Activated CD8-positive, alpha-beta T cell treated with anti-CD3 and anti-CD28 coated beads, Interleukin-2, amount 10 ng/mL, durations not matched to agents 7 days and 5 days (primary cell): Measurements from ENCODE around the gene RAMAC. TPM values are rescaled to one million over a fixed set of nuclear protein-coding genes. Genes with fewer than 3 reads are reported as not detected.
A peak's percentile ranks its signal among the peaks of the same experiment; 100 is the strongest.
"Not testable (repeated sequence)": the region's sequence is repeated elsewhere in the genome, so short reads cannot be mapped to it uniquely, and the experiment has no call there.

Experiments
- ATAC-seq: fragments of 150-1000 bp; cut with Tn5 transposase; one replicate; pipeline ENCODE4 v1.10.0; 2021; ENCODE audit warnings: moderate library complexity
- CTCF ChIA-PET: fragments of 350-600 bp; sonication (Branson Sonifier 250); formaldehyde crosslinking; loops from one replicate; lab custom pipeline; 2021; ENCODE audit warnings: antibody characterized with exemption; lab: Charles Lee
- POLR2A ChIA-PET: fragments of 350-600 bp; sonication (Branson Sonifier 250); formaldehyde crosslinking; loops from one replicate; lab custom pipeline; 2021; ENCODE audit warnings: antibody characterized with exemption; lab: Charles Lee
- DNase-seq: peaks from one replicate; pipeline ENCODE4 v3.0.0-alpha.2; 2020
- H3K27ac Mint-ChIP-seq: one replicate; pipeline ENCODE4 v1.8.0; 2021; ENCODE audit warnings: mild to moderate bottlenecking, mixed read lengths
- H3K27me3 Mint-ChIP-seq: one replicate; pipeline ENCODE4 v1.8.0; 2021; ENCODE audit warnings: low read depth, mixed read lengths
- H3K36me3 Mint-ChIP-seq: one replicate; pipeline ENCODE4 v1.8.0; 2021; ENCODE audit warnings: low read depth, mixed read lengths
- H3K4me1 Mint-ChIP-seq: one replicate; pipeline ENCODE4 v1.8.0; 2021; ENCODE audit warnings: low read depth, mixed read lengths
- H3K4me3 Mint-ChIP-seq: one replicate; pipeline ENCODE4 v1.8.0; 2021; ENCODE audit warnings: mild to moderate bottlenecking, mixed read lengths
- H3K9me3 Mint-ChIP-seq: one replicate; pipeline ENCODE4 v1.8.0; 2022; ENCODE audit warnings: mixed read lengths; ENCODE audit not compliant: insufficient read depth
- total RNA-seq, 2 experiments: library from RNA; stranded (reverse); gene quantifications; one replicate each; pipeline ENCODE4 v1.2.3, GENCODE V29; 2021

The RAMAC gene
- total RNA-seq, 2 experiments from 2014 or later, result 25.8 to 27.0 TPM

DNA sequence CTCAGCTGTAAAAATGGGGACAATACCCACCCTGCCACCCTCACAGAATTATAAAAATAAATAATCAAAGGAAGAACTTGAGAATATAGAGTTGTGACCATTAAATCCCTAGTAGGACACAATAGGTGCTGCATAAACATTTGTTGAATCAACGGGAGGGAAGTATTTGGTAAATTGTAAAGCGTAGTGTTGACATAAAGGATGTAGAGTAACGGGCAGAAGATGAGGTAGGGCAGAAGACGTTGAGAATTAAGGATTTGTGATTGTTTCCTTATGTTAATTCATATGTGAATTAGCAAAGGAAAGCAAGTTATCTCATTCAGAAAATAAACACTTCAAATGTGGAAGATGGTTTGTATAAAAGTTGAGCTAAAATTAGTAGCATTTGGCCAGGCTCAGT lies 7.1 kb downstream of the RAMAC start:
- no peaks in the 10 kb centered on the region for H3K9me3 Mint-ChIP-seq
- peaks cover 10% of the 10 kb centered on the region for H3K4me1 Mint-ChIP-seq
- no peak overlapping the region for H3K27ac Mint-ChIP-seq
- H3K27me3 Mint-ChIP-seq, result no peaks in the 10 kb centered on the region
- CTCF ChIA-PET, result interaction anchor here (1.4 to 1.5 kb wide), 2 partner anchors 143 to 462 kb away, joined by 5 to 6 read pairs; no protein-coding TSS in a partner anchor
- ATAC-seq (no peak), DNase-seq (no peak)
- no peak overlapping the region for H3K4me3 Mint-ChIP-seq
- POLR2A ChIA-PET, result no interaction called here
- H3K36me3 Mint-ChIP-seq, result peaks cover 24% of the 10 kb centered on the region

DNA sequence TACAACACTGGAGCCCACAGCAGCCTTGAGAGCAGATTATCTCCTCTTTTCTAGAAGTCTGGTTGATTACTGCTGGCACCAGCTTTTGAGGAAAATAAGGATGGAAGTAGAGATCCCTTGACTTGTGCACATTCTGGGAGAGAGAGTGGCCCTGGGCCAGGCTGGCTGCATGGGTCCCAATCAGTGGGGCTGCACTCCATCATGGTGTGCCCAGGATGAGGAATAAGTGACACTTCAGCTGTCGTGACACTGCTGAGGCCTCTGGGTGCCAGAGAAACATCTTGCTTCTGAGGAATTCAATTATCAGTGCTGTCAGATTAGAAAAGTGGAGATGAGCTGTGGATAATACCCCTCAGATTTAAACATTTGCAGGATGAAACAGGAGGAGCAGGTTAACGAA lies 9.1 kb downstream of the RAMAC start:
- CTCF ChIA-PET, result interaction anchor here (1.1 kb wide), 1 partner anchor 455 kb away, joined by 3 read pairs; the partner anchor contains the start of gene RPS17
- POLR2A ChIA-PET, result interaction anchor here (1.2 to 1.6 kb wide), 2 partner anchors 9 to 184 kb away, joined by 3 to 5 read pairs; partner anchors contain the start of gene RAMAC
- no peak overlapping the region for H3K4me3 Mint-ChIP-seq

DNA sequence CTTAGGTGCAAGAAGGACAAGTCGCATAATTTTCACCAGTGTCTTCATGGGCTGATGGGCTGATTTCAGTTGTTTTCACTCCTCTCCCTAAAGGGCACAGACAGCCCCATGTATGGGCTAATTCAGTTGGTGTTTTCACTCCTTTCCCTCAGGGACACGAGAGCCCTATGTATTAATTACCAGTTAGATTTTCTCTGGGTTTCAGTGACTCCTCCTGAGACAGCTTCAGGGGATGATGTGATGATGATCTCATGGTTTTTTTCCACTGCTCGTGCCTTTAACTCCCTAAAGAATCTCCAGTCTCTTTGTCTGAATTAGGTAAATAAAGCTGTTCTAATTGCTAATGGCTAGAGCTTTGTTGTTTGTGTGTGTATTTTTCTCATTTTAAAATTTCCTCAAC lies 9.9 kb downstream of the RAMAC start:
- H3K27ac Mint-ChIP-seq, result no peak overlapping the region
- no peaks in the 10 kb centered on the region for H3K9me3 Mint-ChIP-seq
- no peaks in the 10 kb centered on the region for H3K27me3 Mint-ChIP-seq
- peaks cover 8% of the 10 kb centered on the region for H3K4me1 Mint-ChIP-seq
- POLR2A ChIA-PET, result interaction anchor here (1.6 kb wide), 1 partner anchor 10 kb away, joined by 5 read pairs; the partner anchor contains the start of gene RAMAC
- no peak for DNase-seq
- no peak overlapping the region for H3K4me3 Mint-ChIP-seq
- H3K36me3 Mint-ChIP-seq, result peaks cover 5% of the 10 kb centered on the region
- CTCF ChIA-PET, result interaction anchor here (0.7 to 1.1 kb wide), 2 partner anchors 456 to 1588 kb away, joined by 3 read pairs; partner anchors contain the start of gene RPS17
- ATAC-seq, result no peak

More for the DNA sequence above, 9.1 kb downstream of the RAMAC start:
- Mint-ChIP-seq H3K4me1 (peaks cover 4% of the 10 kb centered on the region), H3K27me3 (no peaks in the 10 kb centered on the region), H3K27ac (no peak overlapping the region), H3K9me3 (no peaks in the 10 kb centered on the region), H3K36me3 (peaks cover 9% of the 10 kb centered on the region)
- ATAC-seq (no peak), DNase-seq (no peak)

DNA sequence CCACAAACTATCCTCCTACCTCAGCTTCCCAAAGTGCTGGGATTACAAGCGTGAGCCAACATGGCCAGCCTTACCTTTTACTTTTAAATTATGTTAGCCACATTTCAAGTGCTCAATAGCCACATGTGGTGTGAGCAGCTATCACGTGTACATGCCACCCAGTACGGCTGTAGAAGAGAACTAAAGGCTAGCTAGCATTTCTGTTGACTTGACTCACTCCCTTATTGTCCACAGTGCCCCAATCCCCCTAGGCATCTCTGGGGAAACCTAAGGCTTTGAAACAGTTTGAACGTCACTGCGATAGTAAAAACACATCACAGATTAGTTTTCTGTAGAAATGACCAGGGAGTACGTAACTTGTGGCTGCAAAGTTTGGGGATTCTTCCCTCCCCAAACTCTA lies 13.4 kb downstream of the RAMAC start:
- ChIA-PET CTCF (interaction anchor here (0.7 to 3.9 kb wide), 20 partner anchors 9 to 468 kb away, joined by 3 to 46 read pairs (median 4); partner anchors contain the start of genes C15orf40 and RAMAC), POLR2A (interaction anchor here (0.8 kb wide), 1 partner anchor 67 kb away, joined by 4 read pairs; no protein-coding TSS in a partner anchor)
- no peaks in the 10 kb centered on the region for H3K27me3 Mint-ChIP-seq
- H3K36me3 Mint-ChIP-seq, result no peaks in the 10 kb centered on the region
- peaks cover 8% of the 10 kb centered on the region for H3K4me1 Mint-ChIP-seq
- ATAC-seq (no peak), DNase-seq (no peak)
- no peaks in the 10 kb centered on the region for H3K9me3 Mint-ChIP-seq
- no peak overlapping the region for H3K27ac Mint-ChIP-seq
- no peak overlapping the region for H3K4me3 Mint-ChIP-seq

DNA sequence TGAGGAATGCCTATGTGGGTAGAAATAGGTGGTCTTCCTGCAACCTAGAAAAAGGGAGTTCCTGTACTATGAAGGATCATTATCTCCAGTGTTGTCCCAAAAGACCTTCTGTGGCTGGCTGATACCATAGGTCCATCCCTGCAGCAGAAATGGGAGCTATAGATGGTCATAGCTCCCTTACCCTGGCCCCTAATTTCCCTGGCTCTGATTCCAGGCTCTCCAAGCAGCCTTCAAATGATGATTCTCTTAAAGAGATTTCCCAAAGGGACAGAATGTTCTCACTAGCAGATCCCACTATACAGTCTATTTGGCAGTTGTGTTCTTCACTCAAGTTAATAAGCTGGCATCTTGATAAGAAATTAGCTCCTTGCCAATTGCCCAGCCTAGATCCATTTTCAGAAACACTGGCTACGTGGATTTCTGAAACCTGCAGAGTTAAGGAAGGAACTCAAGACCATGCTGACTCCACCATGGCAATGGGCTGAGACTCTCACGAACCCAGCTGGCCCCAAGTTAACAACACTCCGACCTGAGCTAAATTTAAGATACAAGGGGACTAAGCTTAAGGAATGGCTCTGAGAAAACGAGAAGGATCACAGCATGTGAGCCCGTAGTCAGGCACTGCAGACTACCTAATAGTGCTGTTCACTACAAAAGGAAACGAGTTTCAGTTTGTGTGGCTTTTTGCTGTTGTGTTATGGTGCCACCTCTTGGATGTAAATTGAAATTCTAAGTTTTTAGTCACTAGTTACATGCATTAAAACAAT lies 14.1 kb downstream of the RAMAC start:
- Mint-ChIP-seq H3K4me1 (peaks cover 8% of the 10 kb centered on the region), H3K27me3 (no peaks in the 10 kb centered on the region), H3K9me3 (no peaks in the 10 kb centered on the region), H3K4me3 (peak overlapping the region; percentile 64), H3K27ac (peak overlapping the region; percentile 77), H3K36me3 (peaks cover 4% of the 10 kb centered on the region)
- peak; percentile 63 for DNase-seq
- ATAC-seq, result peak; percentile 93
- CTCF ChIA-PET, result interaction anchor here (0.6 to 3.9 kb wide), 29 partner anchors 10 to 469 kb away, joined by 3 to 46 read pairs (median 4); partner anchors contain the start of genes C15orf40 and RAMAC
- POLR2A ChIA-PET, result interaction anchor here (0.7 to 0.8 kb wide), 2 partner anchors 15 to 66 kb away, joined by 3 to 4 read pairs; no protein-coding TSS in a partner anchor

DNA sequence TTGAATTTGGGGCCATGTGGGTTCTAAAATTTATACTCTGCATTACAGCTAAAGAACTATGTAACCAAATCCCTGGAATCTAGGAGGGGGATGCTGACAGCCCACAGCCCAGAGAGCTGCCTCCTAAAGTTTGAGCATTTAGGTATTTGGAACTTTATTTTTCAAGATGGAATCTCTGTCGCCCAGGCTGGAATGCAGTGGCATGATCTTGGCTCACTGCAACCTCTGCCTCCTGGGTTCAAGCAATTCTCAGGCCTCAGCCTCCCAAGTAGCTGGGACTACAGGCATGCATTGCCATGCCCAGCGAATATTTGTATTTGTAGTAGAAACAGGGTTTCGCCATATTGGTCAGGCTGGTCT lies 14.6 kb downstream of the RAMAC start:
- ATAC-seq, DNase-seq, H3K4me3 Mint-ChIP-seq, H3K36me3 Mint-ChIP-seq, POLR2A ChIA-PET, H3K4me1 Mint-ChIP-seq, H3K27ac Mint-ChIP-seq, H3K9me3 Mint-ChIP-seq, H3K27me3 Mint-ChIP-seq: not testable (repeated sequence)
- CTCF ChIA-PET, result interaction anchor here (0.8 to 3.9 kb wide), 20 partner anchors 10 to 470 kb away, joined by 3 to 46 read pairs (median 4); partner anchors contain the start of genes C15orf40 and RAMAC

DNA sequence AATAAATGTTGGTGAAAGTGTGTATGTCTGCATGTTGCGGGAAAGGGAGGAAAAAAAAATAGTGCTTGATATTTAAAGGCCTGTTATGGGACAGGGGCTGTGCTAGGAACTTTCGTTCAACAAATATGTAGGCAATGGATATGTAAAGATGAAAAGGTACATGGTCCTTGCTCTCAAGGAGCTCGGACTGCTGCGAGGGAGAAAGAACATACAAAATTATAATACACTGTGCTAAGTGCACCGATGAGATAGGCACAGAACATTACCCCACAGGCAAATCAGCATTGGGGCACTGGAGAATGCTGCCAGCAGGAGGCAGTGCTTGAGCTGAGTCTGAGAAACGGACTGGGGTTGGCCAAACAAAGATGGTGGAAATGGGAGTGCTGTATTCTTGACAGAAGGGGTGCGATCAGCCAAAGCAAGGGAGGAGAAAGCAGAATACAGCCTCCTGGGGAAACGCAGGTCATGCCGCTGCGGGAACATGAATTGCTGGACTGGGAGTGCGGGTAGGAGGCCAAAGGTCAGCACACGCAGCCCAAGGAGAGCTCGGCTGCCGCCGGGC lies 24.8 kb downstream of the RAMAC start:
- ATAC-seq (peak; percentile 72), DNase-seq (peak; percentile 89)
- ChIA-PET CTCF (interaction anchor here (0.7 to 4.8 kb wide), 31 partner anchors 9 to 480 kb away, joined by 3 to 36 read pairs (median 4); partner anchors contain the start of genes BTBD1, HDGFL3 and RAMAC), POLR2A (interaction anchor here (0.8 to 3.0 kb wide), 11 partner anchors 7 to 471 kb away, joined by 3 to 20 read pairs (median 6); partner anchors contain the start of genes BTBD1, HDGFL3, RAMAC and RPS17)
- Mint-ChIP-seq H3K27me3 (no peaks in the 10 kb centered on the region), H3K4me3 (peak overlapping the region; percentile 87), H3K9me3 (no peaks in the 10 kb centered on the region), H3K4me1 (peaks cover 50% of the 10 kb centered on the region), H3K36me3 (peaks cover 20% of the 10 kb centered on the region), H3K27ac (peak overlapping the region; percentile 90)

DNA sequence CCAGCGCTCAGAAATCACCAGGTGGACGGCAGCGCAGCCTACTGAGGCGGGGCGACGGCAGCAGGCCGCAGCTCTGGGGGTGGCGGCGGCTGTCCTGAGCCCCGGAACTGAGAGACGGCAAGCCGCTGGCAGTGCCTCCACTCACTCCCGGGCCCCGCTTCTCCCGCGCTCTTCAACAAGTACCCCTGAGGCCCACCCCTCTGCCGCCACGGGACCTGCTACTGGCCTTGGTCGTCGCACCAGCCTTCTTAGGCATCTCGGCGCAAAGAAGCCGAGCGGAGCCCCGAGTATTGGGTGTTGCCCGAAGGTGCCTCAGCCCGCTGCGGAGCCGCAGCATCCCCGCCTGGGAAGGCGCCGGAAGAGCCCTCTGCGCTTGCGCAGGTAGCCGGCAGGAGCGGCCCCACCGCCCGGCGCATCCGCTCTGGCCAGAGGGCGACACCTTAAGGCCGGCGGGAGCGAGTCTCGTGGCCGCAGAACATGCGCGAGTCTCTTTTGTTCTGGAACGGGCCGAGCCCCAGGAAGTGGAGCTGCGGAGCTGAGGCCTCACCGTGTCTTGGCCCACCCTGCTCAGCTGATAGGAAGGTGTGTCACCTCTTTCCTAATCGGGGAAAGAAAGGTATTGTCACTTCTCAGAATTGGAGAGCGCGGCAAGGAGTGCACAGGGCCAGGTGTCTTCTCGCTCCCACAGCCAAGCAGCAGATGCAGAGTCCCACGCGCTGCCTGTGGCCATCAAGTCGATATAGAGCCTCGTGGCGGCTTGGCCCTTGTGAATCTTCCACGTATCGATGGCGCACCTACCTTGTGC lies 25.5 kb downstream of the RAMAC start, which contains the start of gene C15orf40:
Gene C15orf40, minus strand, starts transcription at position 369 of the 805 bp plus-strand sequence. Its CDS starts 32 bp downstream, at position 337.
- DNase-seq (peak; percentile 88), ATAC-seq (peak; percentile 89)
- peaks cover 22% of the 10 kb centered on the region for H3K36me3 Mint-ChIP-seq
- no peaks in the 10 kb centered on the region for H3K27me3 Mint-ChIP-seq
- peak within 1 kb of the TSS; percentile 90 for H3K27ac Mint-ChIP-seq
- peak within 1 kb of the TSS; percentile 87 for H3K4me3 Mint-ChIP-seq
- POLR2A ChIA-PET, result interaction anchor here (0.5 to 3.0 kb wide), 13 partner anchors 8 to 472 kb away, joined by 3 to 20 read pairs (median 4); partner anchors contain the start of genes BTBD1, HDGFL3, RAMAC and RPS17
- CTCF ChIA-PET, result interaction anchor here (0.6 to 4.8 kb wide), 30 partner anchors 9 to 481 kb away, joined by 3 to 36 read pairs (median 4); partner anchors contain the start of genes BTBD1, HDGFL3 and RAMAC
- H3K9me3 Mint-ChIP-seq, result no peaks in the 10 kb centered on the region
- H3K4me1 Mint-ChIP-seq, result peaks cover 50% of the 10 kb centered on the region

DNA sequence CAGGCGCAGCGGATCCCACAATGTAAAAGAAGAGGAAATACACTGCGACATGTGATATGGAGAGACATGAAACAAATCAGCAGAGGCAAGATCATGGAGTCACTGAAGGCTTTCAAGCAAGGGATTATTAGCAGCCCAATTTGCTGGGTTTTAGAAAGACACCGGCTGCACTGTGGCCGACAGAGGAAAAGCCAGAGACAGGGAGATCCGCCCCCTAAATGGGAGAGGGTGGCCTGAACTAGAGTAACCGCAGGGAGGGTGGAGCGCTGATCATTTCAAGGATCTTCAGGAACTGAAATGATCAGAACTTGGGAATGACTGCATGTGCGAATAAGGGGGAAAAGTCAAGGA lies 26.0 kb downstream of the RAMAC start:
- Mint-ChIP-seq H3K36me3 (peaks cover 26% of the 10 kb centered on the region), H3K9me3 (no peaks in the 10 kb centered on the region), H3K4me3 (peak overlapping the region; percentile 87), H3K27me3 (no peaks in the 10 kb centered on the region), H3K4me1 (peaks cover 50% of the 10 kb centered on the region), H3K27ac (peak overlapping the region; percentile 90)
- no peak for DNase-seq
- CTCF ChIA-PET, result interaction anchor here (0.6 to 4.8 kb wide), 14 partner anchors 8 to 261 kb away, joined by 3 to 36 read pairs (median 6); partner anchors contain the start of genes BTBD1, HDGFL3 and RAMAC
- POLR2A ChIA-PET, result interaction anchor here (0.5 to 3.0 kb wide), 8 partner anchors 9 to 472 kb away, joined by 3 to 20 read pairs (median 6); partner anchors contain the start of genes BTBD1, HDGFL3, RPS17 and WHAMM
- no peak for ATAC-seq

DNA sequence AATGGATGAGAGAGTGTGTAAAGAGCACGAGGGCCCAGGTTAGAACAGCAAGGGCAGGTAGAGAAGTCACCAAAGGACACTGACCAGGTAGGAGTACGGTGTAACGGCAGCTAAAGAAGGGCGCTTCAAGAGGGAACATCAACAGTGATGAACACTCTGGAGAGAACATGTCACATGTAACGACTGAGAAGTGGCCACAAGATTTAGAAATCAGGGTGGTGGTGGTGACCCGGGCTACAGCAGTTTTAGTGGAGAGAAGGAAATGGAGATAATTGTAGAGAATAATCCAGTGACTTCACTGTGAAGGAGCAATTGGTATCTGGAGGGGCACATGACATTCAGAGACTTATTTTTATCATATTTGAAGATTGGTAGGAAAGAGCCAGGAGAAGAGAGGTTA lies 26.6 kb downstream of the RAMAC start:
- POLR2A ChIA-PET, result interaction anchor here (1.1 to 3.0 kb wide), 3 partner anchors 54 to 202 kb away, joined by 4 to 20 read pairs (median 4); partner anchors contain the start of genes BTBD1 and WHAMM
- peak overlapping the region; percentile 87 for H3K4me3 Mint-ChIP-seq
- no peaks in the 10 kb centered on the region for H3K9me3 Mint-ChIP-seq
- peaks cover 50% of the 10 kb centered on the region for H3K4me1 Mint-ChIP-seq
- peak overlapping the region; percentile 90 for H3K27ac Mint-ChIP-seq
- H3K36me3 Mint-ChIP-seq, result peaks cover 29% of the 10 kb centered on the region
- no peak for ATAC-seq
- no peaks in the 10 kb centered on the region for H3K27me3 Mint-ChIP-seq
- CTCF ChIA-PET, result interaction anchor here (0.9 to 4.8 kb wide), 3 partner anchors 11 to 163 kb away, joined by 3 to 36 read pairs (median 8); no protein-coding TSS in a partner anchor
- DNase-seq, result no peak
